DMS153 treated with DMSO at 0.1 percent for 48 hours (cell line): ENCODE measurements around the gene CAMTA2.
"Not testable (repeated sequence)": the region's sequence is repeated elsewhere in the genome, so short reads cannot be mapped to it uniquely, and the experiment has no call there.

Experiments used
- DNase-seq: peaks from one replicate; lab custom pipeline; 2025; ENCODE audit not compliant: unreplicated experiment; lab: John Stamatoyannopoulos, UW

Gene CAMTA2

DNA sequence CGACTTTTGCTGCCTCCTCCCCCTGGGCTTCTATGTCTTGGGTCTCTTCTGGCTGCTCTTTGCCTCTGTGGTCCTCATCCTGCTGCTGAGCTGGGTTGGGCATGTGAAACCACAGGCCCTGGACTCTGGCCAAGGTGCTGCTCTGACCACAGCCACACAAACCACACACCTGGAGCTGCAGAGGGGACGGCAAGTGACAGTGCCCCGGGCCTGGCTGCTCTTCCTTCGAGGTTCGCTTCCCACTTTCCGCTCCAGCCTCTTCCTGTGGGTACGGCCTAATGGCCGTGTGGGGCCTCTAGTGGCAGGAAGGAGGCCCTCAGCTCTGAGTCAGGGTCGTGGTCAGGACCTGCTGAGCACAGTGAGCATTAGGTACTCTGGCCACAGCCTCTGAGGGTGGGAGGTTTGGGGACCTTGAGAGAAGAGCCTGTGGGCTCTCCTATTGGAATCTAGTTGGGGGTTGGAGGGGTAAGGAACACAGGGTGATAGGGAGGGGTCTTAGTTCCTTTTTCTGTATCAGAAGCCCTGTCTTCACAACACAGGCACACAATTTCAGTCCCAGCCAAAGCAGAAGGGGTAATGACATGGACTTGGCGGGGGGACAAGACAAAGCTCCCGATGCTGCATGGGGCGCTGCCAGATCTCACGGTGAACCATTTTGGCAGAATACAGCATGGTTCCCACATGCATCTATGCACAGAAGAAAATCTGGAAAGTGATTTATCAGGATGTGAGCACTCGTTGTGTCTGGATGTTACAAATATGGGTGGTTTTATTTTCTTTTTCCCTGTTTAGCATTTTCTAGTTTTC lies 53.1 kb downstream of the CAMTA2 start:
- DNase-seq, result peak; percentile 3

DNA sequence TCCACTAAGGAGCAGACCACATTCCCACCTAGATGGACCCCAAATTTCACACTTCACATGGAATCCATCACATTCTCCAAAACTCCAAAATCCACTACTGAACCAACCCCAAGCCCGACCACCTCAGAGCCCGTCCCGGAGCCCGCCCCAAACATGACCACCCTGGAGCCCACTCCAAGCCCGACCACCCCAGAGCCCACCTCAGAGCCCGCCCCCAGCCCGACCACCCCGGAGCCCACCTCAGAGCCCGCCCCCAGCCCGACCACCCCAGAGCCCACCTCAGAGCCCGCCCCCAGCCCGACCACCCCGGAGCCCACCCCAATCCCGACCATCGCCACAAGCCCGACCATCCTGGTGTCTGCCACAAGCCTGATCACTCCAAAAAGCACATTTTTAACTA lies 53.8 kb downstream of the CAMTA2 start:
- DNase-seq, result no peak

DNA sequence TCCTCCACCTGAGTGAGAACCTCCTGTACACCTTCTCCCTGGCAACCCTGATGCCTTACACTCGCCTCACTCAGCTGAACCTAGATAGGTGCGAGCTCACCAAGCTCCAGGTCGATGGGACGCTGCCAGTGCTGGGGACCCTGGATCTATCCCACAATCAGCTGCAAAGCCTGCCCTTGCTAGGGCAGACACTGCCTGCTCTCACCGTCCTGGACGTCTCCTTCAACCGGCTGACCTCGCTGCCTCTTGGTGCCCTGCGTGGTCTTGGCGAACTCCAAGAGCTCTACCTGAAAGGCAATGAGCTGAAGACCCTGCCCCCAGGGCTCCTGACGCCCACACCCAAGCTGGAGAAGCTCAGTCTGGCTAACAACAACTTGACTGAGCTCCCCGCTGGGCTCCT lies 54.7 kb downstream of the CAMTA2 start:
- no peak for DNase-seq

DNA sequence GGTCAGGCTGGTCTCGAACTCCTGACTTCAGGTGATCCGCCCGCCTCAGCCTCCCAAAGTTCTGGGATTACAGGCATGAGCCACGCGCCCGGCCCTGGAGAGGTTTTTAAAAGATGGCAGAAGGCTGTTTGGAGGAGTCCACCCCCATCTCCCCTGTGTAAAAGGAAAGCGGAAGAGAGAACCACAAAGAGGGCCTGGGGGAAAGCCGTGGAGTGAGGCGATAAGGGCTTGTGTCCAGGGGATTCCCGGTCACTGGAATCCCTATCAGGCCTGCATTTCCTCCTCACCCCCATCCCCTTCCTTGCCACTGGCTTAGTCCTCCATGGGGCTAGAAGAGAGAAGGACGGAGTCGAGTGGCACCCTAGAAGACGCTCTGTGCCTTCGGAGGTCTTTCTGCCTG lies 55.5 kb downstream of the CAMTA2 start, which contains the start of gene GP1BA:
TSS of gene GP1BA (plus strand) at position 315 of the 400 bp plus-strand sequence. CDS start 328 bp downstream, outside the sequence.
- DNase-seq, result no peak

GRCh38 chr17:4928881-4929280 lies 58.6 kb downstream of the CAMTA2 start:
- no peak for DNase-seq

- DNase-seq, result not testable (repeated sequence)
Measured at GRCh38 chr17:4926577-4927335, 60.7 kb downstream of the CAMTA2 start.

DNA sequence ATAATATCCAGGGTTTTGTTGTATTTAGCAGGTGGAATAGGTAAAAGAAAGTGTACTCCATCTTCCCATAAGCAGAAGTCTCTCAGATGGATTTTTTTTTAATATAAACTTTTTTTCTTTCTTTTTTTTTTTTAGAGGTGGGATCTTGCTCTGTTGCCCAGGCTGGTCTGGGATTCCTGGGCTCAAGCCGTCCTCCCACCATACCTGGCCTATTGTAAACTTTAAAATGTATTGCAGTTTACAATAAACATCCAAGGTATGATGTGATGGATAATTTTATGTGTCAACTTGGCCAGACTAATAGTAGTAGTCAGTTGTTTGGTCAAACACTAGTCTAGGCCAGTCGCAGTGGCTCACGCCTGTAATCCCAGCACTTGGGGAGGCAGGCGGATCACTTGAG lies 66.2 kb downstream of the CAMTA2 start:
- no peak for DNase-seq

DNA sequence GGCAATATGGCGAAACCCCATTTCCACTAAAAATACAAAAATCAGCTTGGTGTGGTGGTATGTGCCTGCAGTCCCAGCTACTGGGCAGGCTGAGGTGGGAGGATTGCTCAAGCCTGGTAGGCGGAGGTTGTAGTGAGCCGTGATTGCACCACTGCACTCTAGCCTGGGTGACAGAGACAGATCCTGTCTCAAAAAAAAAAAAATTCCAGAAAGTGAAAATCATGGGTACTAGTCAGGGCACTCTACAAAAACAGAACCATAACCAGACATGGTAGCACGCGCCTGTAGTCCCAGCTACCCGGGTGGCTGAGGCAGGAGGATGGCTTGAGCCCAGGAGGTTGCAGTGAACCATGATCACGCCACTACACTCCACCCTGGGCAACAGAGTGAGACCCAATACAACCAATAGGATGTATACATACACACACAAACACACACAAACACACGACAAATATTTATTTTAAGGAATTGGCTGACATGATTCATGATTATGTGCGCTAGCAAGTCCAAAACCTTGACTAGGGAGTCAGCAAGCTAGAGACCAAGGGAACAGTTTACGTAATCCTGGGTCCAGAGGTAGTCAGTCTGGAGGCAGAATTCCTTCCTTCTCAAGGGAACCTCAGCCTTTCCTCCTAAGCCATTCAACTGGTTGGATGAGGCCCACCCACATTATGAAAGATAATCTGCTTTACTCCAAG lies 67.0 kb downstream of the CAMTA2 start:
- DNase-seq, result no peak

DNA sequence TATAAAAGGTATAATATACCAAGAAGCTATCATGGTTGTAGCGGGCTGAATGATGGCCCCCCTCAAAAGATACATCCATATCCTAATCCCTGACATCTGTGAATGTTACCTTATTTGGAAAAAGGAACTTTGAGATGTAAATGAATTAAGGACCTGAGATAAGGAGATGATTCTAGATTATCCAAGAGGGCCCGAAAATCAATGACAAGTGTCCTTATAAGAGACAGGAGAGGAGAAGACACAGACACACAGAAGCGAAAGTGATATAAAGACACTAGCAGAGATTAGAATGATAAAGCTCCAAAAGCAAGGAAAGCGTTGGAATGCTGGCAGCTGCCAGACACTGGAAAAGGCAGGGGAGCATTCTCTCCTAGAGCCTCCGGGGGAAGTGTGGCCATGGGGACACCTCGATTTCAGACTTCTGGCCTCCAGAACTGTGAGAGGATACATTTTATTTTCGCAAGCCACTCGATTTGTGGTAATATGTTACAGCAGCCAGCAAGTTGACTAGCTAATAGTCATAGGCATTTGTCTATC lies 67.9 kb downstream of the CAMTA2 start:
- no peak for DNase-seq
